IMR-90 (cell line): Measurements from ENCODE around the gene NFRKB. TPM values are rescaled to one million over a fixed set of nuclear protein-coding genes. Genes with fewer than 3 reads are reported as not detected.

ENCODE experiments used
- ATAC-seq: fragments of 200-7000 bp; cut with Tn5 transposase; 2 replicates; pipeline ENCODE4 v1.9.1; 2020; ENCODE audit warnings: low read depth, mild to moderate bottlenecking, moderate library complexity
- BruUV-seq: library from RNA; stranded (reverse); fragments of 400-500 nt; replicated peaks from 2 replicates; lab custom pipeline; 2021; lab: Mats Ljungman, UMichigan
- CTCF ChIA-PET: fragments of 300-600 bp; formaldehyde crosslinking; extraction: SDS; loops from one replicate; lab custom pipeline; 2021; ENCODE audit warnings: antibody characterized with exemption; lab: Yijun Ruan, JAX
- POLR2A ChIA-PET: fragments of 300-600 bp; sonication (Branson Sonifier 250); formaldehyde crosslinking; loops from one replicate; lab custom pipeline; 2022; ENCODE audit warnings: antibody characterized with exemption; ENCODE audit not compliant: unreplicated experiment; lab: Charles Lee
- DNase-seq: peaks from one replicate; pipeline ENCODE4 v3.0.0; 2013
- H2AFZ ChIP-seq: replicated peaks from 2 replicates; pipeline ENCODE3; 2013; ENCODE audit warnings: low read length, mild to moderate bottlenecking; ENCODE audit not compliant: poor library complexity
- H2AK5ac ChIP-seq: 2 replicates; pipeline ENCODE4 v1.6.1; 2013; ENCODE audit warnings: low read depth, low read length, inconsistent platforms
- H2AK9ac ChIP-seq: replicated peaks from 2 replicates; pipeline ENCODE3; 2013; ENCODE audit warnings: mild to moderate bottlenecking, low read depth, low read length, moderate library complexity; ENCODE audit not compliant: poor library complexity
- H2BK120ac ChIP-seq: 2 replicates; pipeline ENCODE4 v1.6.1; 2013; ENCODE audit warnings: low read depth, low read length, inconsistent platforms
- H2BK15ac ChIP-seq: 3 replicates; pipeline ENCODE4 v1.6.1; 2013; ENCODE audit warnings: low read depth, low read length, inconsistent platforms
- H2BK20ac ChIP-seq: 2 replicates; pipeline ENCODE4 v1.6.1; 2013; ENCODE audit warnings: low read depth, mild to moderate bottlenecking, inconsistent platforms, low read length, moderate library complexity
- H2BK5ac ChIP-seq: 2 replicates; pipeline ENCODE4 v1.6.1; 2013; ENCODE audit warnings: mild to moderate bottlenecking, low read depth, low read length, inconsistent platforms; ENCODE audit not compliant: poor library complexity, severe bottlenecking
- H3K14ac ChIP-seq: replicated peaks from 2 replicates; pipeline ENCODE4 v1.6.1; 2013; ENCODE audit warnings: low read depth, low read length, inconsistent platforms
- H3K18ac ChIP-seq: 2 replicates; pipeline ENCODE4 v1.6.1; 2013; ENCODE audit warnings: low read depth, low read length, control low read depth
- H3K23ac ChIP-seq: 2 replicates; pipeline ENCODE4 v1.6.1; 2013; ENCODE audit warnings: low read depth, low read length, inconsistent platforms
- H3K27ac ChIP-seq: 2 replicates; pipeline ENCODE4 v1.5.1; 2013; ENCODE audit warnings: mild to moderate bottlenecking, control low read depth, low read length; ENCODE audit not compliant: insufficient read depth
- H3K27me3 ChIP-seq: 2 replicates; pipeline ENCODE4 v1.6.1; 2013; ENCODE audit warnings: low read length; ENCODE audit not compliant: control insufficient read depth, insufficient read depth
- H3K36me3 ChIP-seq: 2 replicates; pipeline ENCODE4 v1.6.1; 2013; ENCODE audit warnings: low read length, mixed read lengths; ENCODE audit not compliant: control insufficient read depth, insufficient read depth
- H3K4ac ChIP-seq: 2 replicates; pipeline ENCODE4 v1.6.1; 2013; ENCODE audit warnings: low read depth, low read length, inconsistent platforms
- H3K4me1 ChIP-seq: 2 replicates; pipeline ENCODE4 v1.6.1; 2013; ENCODE audit warnings: low read length, mixed read lengths; ENCODE audit not compliant: control insufficient read depth, insufficient read depth
- H3K4me2 ChIP-seq: 2 replicates; pipeline ENCODE4 v1.6.1; 2013; ENCODE audit warnings: low read depth, mild to moderate bottlenecking, control low read depth, low read length, moderate library complexity
- H3K4me3 ChIP-seq: 2 replicates; pipeline ENCODE4 v1.5.1; 2013; ENCODE audit warnings: low read depth, mild to moderate bottlenecking, control low read depth, low read length, moderate library complexity; ENCODE audit not compliant: insufficient read depth
- H3K56ac ChIP-seq: 2 replicates; pipeline ENCODE4 v1.6.1; 2013; ENCODE audit warnings: low read length, inconsistent platforms; ENCODE audit not compliant: insufficient read depth; ENCODE audit errors: extremely low read depth
- H3K79me1 ChIP-seq, 2 experiments: 2 replicates each; pipeline ENCODE4 v1.6.1; 2013; ENCODE audit warnings: low read length in 2 of 2, inconsistent platforms in 1 of 2, low read depth in 1 of 2
- H3K9ac ChIP-seq: 2 replicates; pipeline ENCODE4 v1.6.1; 2013; ENCODE audit warnings: low read depth, low read length, control low read depth
- H3K9me1 ChIP-seq: 2 replicates; pipeline ENCODE4 v1.6.1; 2013; ENCODE audit warnings: low read length, inconsistent platforms; ENCODE audit not compliant: insufficient read depth
- H3K9me3 ChIP-seq: 2 replicates; pipeline ENCODE4 v1.6.1; 2013; ENCODE audit warnings: low read length; ENCODE audit not compliant: control insufficient read depth, insufficient read depth
- H4K20me1 ChIP-seq: 2 replicates; pipeline ENCODE4 v1.6.1; 2013; ENCODE audit warnings: low read length, inconsistent platforms; ENCODE audit not compliant: insufficient read depth
- H4K5ac ChIP-seq: 2 replicates; pipeline ENCODE4 v1.6.1; 2013; ENCODE audit warnings: mild to moderate bottlenecking, low read depth, low read length, control low read depth
- H4K8ac ChIP-seq, 2 experiments: 2 replicates each; pipeline ENCODE4 v1.6.1; 2013; ENCODE audit warnings: low read depth in 2 of 2, low read length in 2 of 2, control low read depth in 1 of 2, inconsistent platforms in 1 of 2
- H4K91ac ChIP-seq: 2 replicates; pipeline ENCODE4 v1.6.1; 2013; ENCODE audit warnings: low read depth, low read length, inconsistent platforms; ENCODE audit not compliant: insufficient read depth
- FOS ChIP-seq: fragments of 150-350 bp; IDR thresholded peaks from 2 replicates; pipeline ENCODE4 v1.6.1; 2016; ENCODE audit warnings: low read depth, low read length
- NFE2L2 ChIP-seq: fragments of 150-350 bp; IDR thresholded peaks from 2 replicates; pipeline ENCODE4 v1.6.1; 2016; ENCODE audit warnings: low read depth, mild to moderate bottlenecking, low read length
- dilution Hi-C: fragments of 300-500 bp; cut with HindIII; formaldehyde crosslinking; loops from one replicate; pipeline ENCODE4 v1.14.3; 2018; ENCODE audit warnings: low sequenced_read_pairs; ENCODE audit not compliant: unreplicated experiment
- in situ Hi-C: fragments of 300-500 bp; cut with MboI; formaldehyde crosslinking; loops from 3 replicates; pipeline ENCODE4 v1.14.3; 2019; ENCODE audit warnings: low sequenced_read_pairs, inconsistent platforms, mixed read lengths
- intact Hi-C: fragments of 100-400 bp; cut with micrococcal nuclease; formaldehyde crosslinking; loops from 2 replicates; pipeline ENCODE4 v1.10.0; 2022
- polyA plus RNA-seq, 3 experiments: library from polyadenylated mRNA; depleted of rRNA; stranded (reverse); fragments of >200 nt; gene quantifications; 2 replicates each; pipeline ENCODE4 v1.2.3, GENCODE V29; 2012; ENCODE audit warnings: low replicate concordance in 1 of 3
- total RNA-seq: library from RNA; depleted of rRNA; stranded (reverse); fragments of >200 nt; gene quantifications from 2 replicates; pipeline ENCODE4 v1.2.3, GENCODE V29; 2012
- TF ChIP-seq, protein P1 (sequence below): fragments of 150-350 bp; IDR thresholded peaks from 2 replicates; pipeline ENCODE4 v1.6.1; 2017; ENCODE audit warnings: mild to moderate bottlenecking, antibody characterized with exemption, low read length, low read depth

NFRKB gene
- total and polyA plus RNA-seq, 2 of the 4 experiments (the other 2 are of a cell fraction): 15.2 to 28.9 TPM

- no peak overlapping the region for H3K23ac ChIP-seq
- no peak overlapping the region for H2BK15ac ChIP-seq
- H3K4me1 ChIP-seq: no peaks in the 10 kb centered on the region; the same call in 1 of the 2 replicates
- no peak overlapping the region for H3K4me2 ChIP-seq
- H2BK120ac ChIP-seq: no peak overlapping the region
- no peak overlapping the region for H3K27ac ChIP-seq
- H3K9me3 ChIP-seq: no peaks in the 10 kb centered on the region
- H3K9me1 ChIP-seq: peaks cover 6% of the 10 kb centered on the region; the same call in 1 of the 2 replicates
- BruUV-seq: no TSS peak
- intact Hi-C loops: no loop called here
- no peak overlapping the region for H3K9ac ChIP-seq
- no peak overlapping the region for H2BK5ac ChIP-seq
- H4K20me1 ChIP-seq: no peaks in the 10 kb centered on the region
- H4K91ac ChIP-seq: no peak overlapping the region
- TF ChIP-seq, protein P1, sequence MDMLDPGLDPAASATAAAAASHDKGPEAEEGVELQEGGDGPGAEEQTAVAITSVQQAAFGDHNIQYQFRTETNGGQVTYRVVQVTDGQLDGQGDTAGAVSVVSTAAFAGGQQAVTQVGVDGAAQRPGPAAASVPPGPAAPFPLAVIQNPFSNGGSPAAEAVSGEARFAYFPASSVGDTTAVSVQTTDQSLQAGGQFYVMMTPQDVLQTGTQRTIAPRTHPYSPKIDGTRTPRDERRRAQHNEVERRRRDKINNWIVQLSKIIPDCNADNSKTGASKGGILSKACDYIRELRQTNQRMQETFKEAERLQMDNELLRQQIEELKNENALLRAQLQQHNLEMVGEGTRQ: no peak
- no peak for TF ChIP-seq FOS
- no peak for TF ChIP-seq NFE2L2
- dilution Hi-C loops: loop anchor here (25.0 kb wide), 1 partner anchor 194 kb away; no protein-coding TSS in a partner anchor
- no peak overlapping the region for H3K14ac ChIP-seq
- H3K4me3 ChIP-seq: no peak overlapping the region
- ATAC-seq (no peak), DNase-seq (no peak)
- ChIA-PET POLR2A (no interaction called here), CTCF (no interaction called here)
- no peak overlapping the region for H4K5ac ChIP-seq
- H3K56ac ChIP-seq: no peak overlapping the region
- H3K36me3 ChIP-seq: peaks cover 18% of the 10 kb centered on the region
- no peaks in the 10 kb centered on the region for H3K79me1 ChIP-seq
- no peak overlapping the region for H3K18ac ChIP-seq
- no peak overlapping the region for H4K8ac ChIP-seq
- no peak overlapping the region for H3K4ac ChIP-seq
- H2AK9ac ChIP-seq: no peak overlapping the region
- H3K27me3 ChIP-seq: no peaks in the 10 kb centered on the region
- H2BK20ac ChIP-seq: no peak overlapping the region
- no peak overlapping the region for H2AFZ ChIP-seq
- in situ Hi-C loops: no loop called here
- no peak overlapping the region for H2AK5ac ChIP-seq
These were observed 47.7 kb upstream of the NFRKB start for GRCh38 chr11:129943036-129943435.
